NCI-H524 treated with DMSO at 0.1 percent for 48 hours (cell line): ENCODE results near the gene MAD1L1.

Experiments
- DNase-seq: peaks from one replicate; lab custom pipeline; 2025; lab: John Stamatoyannopoulos, UW

The MAD1L1 gene

DNA sequence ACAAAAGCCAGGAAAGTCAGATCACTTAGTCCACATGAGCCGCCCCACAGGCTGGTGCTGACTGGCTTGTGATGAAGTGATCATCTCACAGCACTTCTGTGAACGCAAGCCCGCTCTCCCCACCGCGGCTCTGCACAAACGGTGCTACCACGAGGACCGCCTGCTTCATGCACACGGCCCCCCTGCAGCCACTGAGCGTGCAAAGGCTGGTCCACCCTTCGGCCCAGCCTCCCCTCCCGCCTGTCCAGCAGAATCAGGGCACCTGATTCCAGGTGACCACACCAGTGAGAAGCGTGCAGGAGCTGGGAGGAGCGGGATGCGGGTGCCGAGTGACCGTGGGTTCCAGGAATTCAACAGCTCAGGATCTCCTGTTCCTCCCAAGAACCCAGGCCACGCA lies 32.2 kb downstream of the MAD1L1 start:
- DNase-seq, result no peak

DNA sequence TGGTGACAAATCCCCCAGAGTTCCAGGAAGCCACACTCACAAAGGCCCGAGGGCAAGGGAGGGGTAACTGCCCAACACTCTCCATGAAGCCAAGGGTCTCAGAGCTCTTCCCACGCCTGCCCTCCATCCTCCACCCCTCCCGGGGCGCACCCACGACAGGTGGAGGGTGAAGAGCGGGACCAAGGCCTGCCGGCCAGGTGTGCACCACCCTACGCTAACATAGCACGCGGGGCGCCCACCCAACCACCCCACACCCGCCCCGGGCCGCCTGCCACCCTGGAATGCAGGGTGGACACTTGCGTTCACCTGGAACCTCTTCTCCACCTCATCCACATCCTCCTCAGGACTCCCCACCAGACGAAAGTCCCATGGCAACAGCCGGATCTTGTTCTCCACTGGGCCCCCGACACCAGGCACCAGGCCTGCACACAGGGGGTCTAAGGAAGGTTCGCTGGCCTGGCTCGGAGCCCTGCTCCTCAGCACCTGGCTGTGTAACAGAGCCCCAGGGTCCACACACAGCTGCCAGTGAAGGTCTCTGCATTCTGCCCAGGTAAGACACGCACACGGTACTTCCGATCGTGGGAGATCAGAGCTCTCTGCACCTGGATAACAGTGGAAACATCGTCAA lies 32.7 kb downstream of the MAD1L1 start:
- no peak for DNase-seq

DNA sequence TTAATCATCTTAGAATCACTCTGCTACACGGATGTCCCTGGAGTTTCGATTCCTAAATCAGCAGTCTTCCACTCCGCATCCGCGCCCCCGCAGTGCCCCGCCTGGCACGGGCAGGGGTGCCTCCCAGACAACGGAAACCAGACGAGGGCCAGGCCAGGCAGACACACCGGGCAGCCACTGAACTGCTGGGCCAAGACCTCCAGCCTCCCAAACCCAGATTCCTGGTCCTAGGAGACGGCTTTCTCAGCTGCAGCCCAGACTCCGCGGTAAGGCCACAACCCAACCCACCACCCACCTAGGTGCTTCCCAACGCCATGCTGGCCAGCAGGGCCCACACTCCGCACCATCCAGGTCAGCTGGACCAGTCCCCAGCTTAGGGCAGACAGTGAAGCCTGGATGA lies 33.2 kb downstream of the MAD1L1 start:
- DNase-seq, result no peak

DNA sequence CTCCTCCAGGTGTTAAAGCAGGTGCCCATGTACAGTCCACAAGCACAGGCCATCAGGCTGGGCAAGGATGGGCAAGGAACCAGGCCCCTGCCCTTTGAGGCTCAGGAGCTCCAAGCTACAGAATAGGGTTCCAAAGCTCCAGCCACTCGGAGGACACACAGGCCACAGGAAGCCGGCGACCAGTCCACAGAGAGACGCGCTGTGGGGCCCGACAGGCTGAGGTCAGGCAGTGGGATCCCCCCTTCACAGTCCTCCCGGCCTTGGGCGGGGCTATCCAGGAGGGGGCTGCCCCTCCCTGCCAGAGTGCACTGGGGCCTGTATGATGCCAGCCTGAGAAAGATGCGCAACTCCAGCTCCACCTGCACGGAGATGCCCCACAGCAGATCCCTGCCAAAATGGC lies 34.0 kb downstream of the MAD1L1 start:
- no peak for DNase-seq

DNA sequence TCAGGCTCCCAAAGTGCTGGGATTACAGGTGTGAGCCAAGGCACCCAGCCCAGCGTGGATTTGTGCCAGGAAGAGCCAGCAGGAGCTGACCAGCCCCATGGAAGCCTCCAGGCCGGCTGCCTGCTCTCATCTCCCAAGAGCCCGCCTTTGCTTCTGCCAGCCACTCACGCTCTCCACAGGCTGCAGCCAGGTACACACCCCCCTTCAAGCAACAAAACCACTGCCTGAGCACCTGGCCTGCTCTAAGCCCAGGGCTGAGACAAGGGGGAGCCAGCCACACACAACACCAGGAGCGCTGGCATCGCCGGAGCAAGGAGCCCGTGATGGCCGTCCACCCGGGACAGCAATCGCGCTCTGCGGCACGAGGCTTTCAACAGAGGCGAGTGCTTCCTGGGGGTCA lies 34.5 kb downstream of the MAD1L1 start:
- DNase-seq, result no peak

DNA sequence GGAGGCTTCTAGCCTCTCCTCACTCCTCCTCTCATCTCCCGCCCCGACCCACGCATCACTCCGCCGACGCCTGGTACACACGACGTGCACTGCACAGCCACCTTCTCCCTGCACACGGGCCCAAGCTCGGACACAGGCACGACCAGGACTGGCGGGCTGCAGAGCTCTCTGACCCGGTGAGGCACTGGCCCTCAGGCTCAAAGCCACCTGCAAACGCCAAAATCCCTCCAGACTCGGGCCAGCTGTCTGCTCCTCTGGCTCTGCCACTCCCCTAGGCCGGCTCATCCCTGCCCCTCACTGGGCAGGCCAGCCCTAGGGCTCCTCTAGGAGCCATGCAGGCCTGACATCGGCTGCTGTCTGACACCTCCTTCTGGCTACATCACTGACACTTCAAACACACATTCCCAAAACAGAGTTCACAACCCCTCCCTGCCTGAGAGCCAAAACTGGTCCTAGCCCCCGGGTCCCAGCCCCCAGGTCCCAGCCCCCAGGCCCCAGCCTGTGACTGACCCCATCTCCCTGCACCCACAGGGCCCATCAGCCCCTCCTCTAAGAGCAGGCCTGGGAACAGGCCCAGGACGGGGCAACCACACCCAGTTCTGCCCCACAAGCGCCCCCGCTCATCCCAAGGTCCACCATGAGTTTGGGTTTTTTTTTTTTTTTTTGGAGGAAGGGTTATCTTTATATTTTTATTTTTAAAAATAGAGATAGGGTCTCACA lies 35.1 kb downstream of the MAD1L1 start:
- DNase-seq, result peak; percentile 8

DNA sequence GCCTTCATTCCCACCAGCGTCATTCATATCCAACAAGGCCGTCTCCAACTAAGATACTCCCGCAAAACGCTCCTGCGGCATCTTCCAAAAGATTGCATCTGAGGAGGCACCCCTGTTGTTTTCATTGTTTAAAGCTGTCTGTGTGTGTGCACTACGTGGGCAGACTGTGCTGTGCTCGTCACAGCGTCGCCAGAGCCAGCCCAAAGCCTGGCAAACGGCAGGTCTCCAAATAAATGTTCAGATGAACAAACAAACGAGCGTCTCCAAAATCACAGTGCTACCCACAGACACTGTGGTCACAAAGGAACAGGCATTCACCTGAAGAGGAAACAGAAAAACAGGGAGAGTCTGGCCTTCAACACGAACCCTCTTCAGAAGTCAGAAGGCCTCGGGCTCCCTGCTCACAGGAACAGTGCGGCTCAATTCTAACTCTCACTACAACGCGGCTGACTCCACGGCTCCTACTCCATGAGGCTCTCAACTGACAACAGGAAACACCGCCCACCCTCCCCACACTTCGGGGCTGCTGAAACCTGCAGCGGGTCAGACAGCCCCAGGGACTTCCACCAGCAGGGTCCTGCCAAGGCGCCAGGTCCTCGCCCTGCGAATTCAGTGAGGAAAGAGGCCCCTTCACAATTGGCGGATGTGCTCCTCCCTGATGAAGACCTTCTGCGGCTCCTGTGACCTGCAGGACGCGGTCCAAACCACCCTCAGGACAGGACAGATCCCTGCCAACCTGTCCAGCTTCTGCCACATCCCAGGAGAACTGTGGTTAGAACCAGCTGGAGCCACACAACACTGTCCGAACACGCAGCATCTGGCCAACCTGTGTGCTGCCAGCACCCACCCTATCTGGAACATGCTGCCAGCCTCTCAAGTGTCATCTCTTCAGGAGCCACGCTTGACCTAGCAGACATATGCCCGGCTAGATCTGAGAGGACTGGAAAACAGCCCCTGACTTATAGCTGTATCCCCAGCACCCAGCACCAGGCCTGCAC lies 36.1 kb downstream of the MAD1L1 start:
- DNase-seq, result peak; percentile 33

- DNase-seq, result peak; percentile 31
These were observed 37.1 kb downstream of the MAD1L1 start for GRCh38 chr7:2195400-2196246.

GRCh38 chr7:2193575-2194305 lies 39.0 kb downstream of the MAD1L1 start:
- DNase-seq, result no peak

DNA sequence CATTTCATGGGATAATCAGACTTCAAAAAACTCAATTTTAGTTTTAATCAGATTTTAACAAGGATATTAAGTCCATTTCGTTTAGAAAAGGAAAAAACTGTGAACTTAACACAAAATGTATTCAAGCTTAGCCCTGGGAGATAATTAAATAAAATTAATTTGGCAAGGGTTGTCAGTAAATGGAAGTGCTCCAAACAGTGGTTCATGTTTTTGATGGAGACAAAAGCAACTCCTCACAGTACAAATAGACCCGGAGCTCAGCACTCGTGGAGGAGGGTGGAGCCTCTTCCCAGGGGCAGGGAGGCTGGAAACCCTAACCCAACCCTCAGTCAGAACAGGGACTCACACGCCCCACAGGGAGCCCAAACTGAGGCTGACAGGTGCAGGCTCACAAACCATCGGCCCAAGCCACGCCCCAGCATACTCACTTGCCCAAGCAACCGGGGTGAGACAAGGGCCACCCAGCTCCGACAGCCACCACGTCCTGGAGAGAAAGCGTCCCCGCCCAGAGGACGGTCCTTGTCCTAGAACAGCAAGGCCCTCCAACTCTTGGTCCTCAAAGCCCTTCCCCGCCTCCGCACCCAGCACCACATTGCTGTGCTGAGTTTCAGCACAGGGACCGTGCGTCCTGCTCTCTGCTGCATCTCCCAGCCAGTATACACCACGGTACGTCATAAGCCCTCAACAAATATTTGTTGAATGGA lies 39.8 kb downstream of the MAD1L1 start:
- DNase-seq, result no peak

DNA sequence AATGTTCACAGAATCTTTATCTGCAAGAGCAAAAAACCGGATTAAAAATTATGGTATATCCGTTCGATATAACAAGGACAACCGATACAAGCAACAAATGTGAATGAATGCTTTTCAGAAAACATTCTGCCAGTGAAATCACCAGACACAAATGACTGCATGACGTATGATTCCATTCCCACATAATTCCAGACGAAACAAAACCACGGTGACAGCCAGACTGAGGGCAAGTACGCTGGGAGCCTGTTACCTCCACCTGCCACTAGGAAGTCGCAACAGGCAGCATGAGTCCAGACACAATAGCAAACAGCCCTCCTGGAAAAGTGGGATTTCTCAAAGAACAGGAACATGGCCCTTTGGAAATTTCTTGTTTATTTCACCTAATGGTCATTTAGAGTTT lies 41.7 kb downstream of the MAD1L1 start:
- DNase-seq, result no peak

DNA sequence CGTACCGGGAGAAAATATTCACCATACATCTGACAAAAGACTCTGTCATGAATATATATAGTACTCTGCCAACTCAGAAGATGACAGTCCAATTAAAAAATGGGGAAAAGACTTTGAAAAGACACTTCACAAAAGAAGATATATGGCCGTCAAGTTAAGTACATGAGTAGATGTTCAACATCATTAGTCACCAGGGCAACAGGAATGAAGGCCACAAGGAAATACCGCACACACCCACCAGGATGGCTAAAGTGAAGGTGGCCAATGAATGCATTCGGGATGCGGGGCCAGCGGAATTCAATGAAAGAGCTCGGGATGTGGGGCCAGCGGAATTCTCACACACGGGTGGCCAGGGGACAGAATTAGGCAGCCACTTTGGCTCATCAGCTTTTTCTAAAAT lies 42.2 kb downstream of the MAD1L1 start:
- no peak for DNase-seq

GRCh38 chr7:2186166-2186565 lies 46.6 kb downstream of the MAD1L1 start:
- DNase-seq, result no peak

DNA sequence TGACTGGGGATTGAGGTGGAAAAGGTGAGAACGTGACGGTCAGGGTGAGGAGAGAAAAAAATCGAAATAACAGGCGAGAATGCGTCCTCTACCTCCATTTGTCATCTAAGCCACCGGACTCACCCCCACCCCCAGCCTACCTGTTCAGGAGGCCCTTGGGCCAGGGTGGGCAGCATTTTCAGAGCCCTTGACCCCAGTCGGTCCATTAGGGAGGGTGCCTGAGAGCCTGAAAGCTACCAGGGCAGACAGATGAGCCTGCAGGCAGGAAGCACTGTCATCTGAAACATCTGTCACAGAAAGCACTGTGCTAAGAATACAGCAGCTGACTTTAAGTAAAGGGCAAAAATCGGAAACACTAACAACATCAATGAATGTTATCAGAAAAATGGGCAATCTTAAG lies 47.0 kb downstream of the MAD1L1 start:
- no peak for DNase-seq

GRCh38 chr7:2182461-2182860 lies 50.3 kb downstream of the MAD1L1 start:
- no peak for DNase-seq

GRCh38 chr7:2181077-2181854 lies 51.5 kb downstream of the MAD1L1 start:
- DNase-seq, result no peak

- DNase-seq, result no peak
These were observed 52.7 kb downstream of the MAD1L1 start for GRCh38 chr7:2180081-2180480.

DNA sequence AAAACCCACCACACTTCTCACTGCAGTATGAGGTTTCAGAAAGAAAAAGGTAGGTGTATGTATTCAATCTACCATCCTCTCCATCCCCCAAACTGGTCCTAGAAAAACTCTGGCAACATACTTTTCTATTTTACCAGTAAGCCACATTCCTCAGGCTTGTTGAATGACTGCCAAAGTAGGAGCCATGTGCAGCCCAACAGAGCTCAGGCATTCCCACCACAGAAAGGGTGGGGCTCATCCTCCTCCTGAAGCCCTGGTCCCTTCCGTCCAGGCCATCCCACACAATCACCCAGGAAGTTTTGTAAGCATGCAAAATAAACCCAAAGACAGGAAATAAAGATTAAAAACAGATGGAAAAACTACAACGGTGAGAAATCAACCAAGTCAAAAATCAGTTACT lies 57.2 kb downstream of the MAD1L1 start:
- DNase-seq, result no peak

- DNase-seq, result no peak
These were observed 57.7 kb downstream of the MAD1L1 start for GRCh38 chr7:2175091-2175490.
